Esophagus (tissue), 2 donors: ENCODE results near the gene FAM53B. TPM values are rescaled to one million over a fixed set of nuclear protein-coding genes. Genes with fewer than 3 reads are reported as not detected.
A peak's percentile ranks its signal among the peaks of the same experiment; 100 is the strongest.

Experiments used
- H3K27ac ChIP-seq, 2 donors: one replicate each; pipeline ENCODE4 v1.5.1; 2013; ENCODE audit warnings: low read depth in 2 of 2, mild to moderate bottlenecking in 2 of 2, inconsistent platforms in 1 of 2, low read length in 1 of 2, moderate library complexity in 1 of 2
- H3K27me3 ChIP-seq, 2 donors: one replicate each; pipeline ENCODE4 v1.6.1; 2013; ENCODE audit warnings: low read length in 2 of 2, control low read depth in 1 of 2, mild to moderate bottlenecking in 1 of 2; ENCODE audit not compliant: insufficient read depth in 2 of 2, control insufficient read depth in 1 of 2
- H3K36me3 ChIP-seq, 2 donors: one replicate each; pipeline ENCODE4 v1.6.1; 2013; ENCODE audit warnings: low read length in 1 of 2; ENCODE audit not compliant: control insufficient read depth in 2 of 2, insufficient read depth in 2 of 2
- H3K4me1 ChIP-seq, 2 donors: one replicate each; pipeline ENCODE4 v1.6.1; 2013; ENCODE audit warnings: low read length in 1 of 2; ENCODE audit not compliant: control insufficient read depth in 2 of 2, insufficient read depth in 2 of 2
- H3K4me3 ChIP-seq, 2 donors: one replicate each; pipeline ENCODE4 v1.5.1; 2013; ENCODE audit warnings: low read length in 2 of 2, mild to moderate bottlenecking in 2 of 2, low read depth in 1 of 2, moderate library complexity in 1 of 2
- H3K9me3 ChIP-seq, 2 donors: one replicate each; pipeline ENCODE4 v1.6.1; 2013; ENCODE audit warnings: mild to moderate bottlenecking in 2 of 2, low read depth in 1 of 2, low read length in 1 of 2, moderate library complexity in 1 of 2; ENCODE audit not compliant: control insufficient read depth in 2 of 2, insufficient read depth in 1 of 2
- WGBS, 2 donors: extraction: QIAGEN DNeasy Blood & Tissue Kit; methylation state at CpG; one replicate each; pipeline ENCODE4 v1.1.7; 2013; 5-methylcytosine and 5-hydroxymethylcytosine counted together
- polyA plus RNA-seq, 2 donors: library from polyadenylated mRNA; stranded (reverse); fragments of 200-250 nt; gene quantifications; one replicate each; pipeline ENCODE4 v1.2.3, GENCODE V29; 2013
- donor health status: healthy with polysubstance abuse.
- donor health status: Bipolar disorder and iron deficiency.

FAM53B gene
- polyA plus RNA-seq, 2 donors = 9.0 to 16.8 TPM

DNA sequence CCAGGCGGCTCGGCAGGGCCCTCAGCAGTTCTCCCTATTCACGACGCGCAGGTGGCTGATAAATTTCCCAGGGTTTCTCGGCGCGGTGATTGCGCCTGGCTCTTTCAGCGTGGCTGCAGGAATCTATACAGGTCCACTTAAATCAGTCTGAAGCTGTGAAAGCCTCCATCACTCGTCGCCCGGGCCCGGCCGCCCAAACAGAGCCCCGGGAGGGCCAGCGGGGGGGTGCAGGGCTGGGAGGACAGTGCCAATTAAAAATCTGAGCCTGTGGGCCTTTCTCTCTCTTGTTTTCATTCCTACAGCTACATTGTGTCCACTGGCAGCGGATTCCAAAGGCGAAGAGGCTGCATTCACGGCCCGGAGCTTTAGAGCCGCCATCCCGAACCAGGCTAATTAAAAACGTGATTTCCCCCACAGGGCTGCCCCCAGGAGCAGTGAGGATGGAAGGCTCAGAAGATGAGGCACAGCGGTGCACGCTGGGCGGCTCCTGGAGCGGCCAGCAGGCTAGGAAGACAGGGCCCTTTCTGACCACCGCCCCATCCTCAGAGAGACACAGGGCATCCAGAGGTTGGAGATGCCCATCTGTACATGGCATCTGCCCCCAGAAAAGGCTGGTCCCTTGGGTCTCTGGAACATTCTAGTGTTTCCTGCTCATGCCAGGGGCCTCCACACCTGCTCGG is 100.7 kb downstream of the FAM53B start:
- 93 to 94% methylated on average over 30 of the region's 30 CpGs for WGBS, 2 donors
- no peak overlapping the region for H3K27ac ChIP-seq
- no peaks in the 10 kb centered on the region for H3K9me3 ChIP-seq
- no peak overlapping the region for H3K4me3 ChIP-seq
- H3K36me3 ChIP-seq = peaks cover 0 to 3% of the 10 kb centered on the region in 2 donors
- peaks cover 33 to 54% of the 10 kb centered on the region in 2 donors for H3K4me1 ChIP-seq
- H3K27me3 ChIP-seq = no peaks in the 10 kb centered on the region

DNA sequence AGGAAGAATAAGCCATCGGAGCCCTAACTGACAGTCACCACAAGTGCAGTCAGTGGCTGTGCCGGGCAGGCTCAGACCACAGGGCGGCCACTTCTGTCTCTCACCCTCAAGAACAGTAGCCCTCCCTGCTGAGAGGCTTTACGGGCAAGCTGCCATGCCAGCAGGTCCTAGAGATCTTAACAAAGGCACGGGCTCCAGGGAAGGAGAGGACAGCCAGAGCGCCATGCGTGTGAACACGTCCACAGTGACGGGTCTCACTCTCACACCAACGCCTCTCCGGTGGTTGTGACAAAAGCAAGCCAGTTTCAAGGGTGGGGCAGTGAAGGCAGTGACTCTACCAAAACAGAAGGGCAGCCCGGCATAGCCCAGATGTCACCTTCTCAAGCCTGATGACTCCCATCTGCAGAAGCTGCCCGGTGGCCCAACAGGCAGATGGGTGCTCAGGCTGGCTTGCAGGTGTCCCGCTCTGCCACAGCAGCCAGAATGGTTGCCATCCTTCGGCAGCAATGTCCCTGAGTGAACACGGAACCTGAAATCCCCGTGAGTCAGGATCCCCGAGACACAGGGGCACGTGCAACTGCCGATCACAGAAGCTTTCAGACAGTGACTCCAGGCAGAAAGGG is 102.0 kb downstream of the FAM53B start:
- Histone ChIP-seq H3K4me3 (no peak overlapping the region), H3K36me3 (peaks cover 0 to 3% of the 10 kb centered on the region in 2 donors), H3K27me3 (no peaks in the 10 kb centered on the region), H3K27ac (peak overlapping the region; percentile 42 to 77), H3K9me3 (no peaks in the 10 kb centered on the region), H3K4me1 (peaks cover 33 to 46% of the 10 kb centered on the region in 2 donors)
- 74 to 80% methylated on average over 20 of the region's 20 CpGs for WGBS, 2 donors

DNA sequence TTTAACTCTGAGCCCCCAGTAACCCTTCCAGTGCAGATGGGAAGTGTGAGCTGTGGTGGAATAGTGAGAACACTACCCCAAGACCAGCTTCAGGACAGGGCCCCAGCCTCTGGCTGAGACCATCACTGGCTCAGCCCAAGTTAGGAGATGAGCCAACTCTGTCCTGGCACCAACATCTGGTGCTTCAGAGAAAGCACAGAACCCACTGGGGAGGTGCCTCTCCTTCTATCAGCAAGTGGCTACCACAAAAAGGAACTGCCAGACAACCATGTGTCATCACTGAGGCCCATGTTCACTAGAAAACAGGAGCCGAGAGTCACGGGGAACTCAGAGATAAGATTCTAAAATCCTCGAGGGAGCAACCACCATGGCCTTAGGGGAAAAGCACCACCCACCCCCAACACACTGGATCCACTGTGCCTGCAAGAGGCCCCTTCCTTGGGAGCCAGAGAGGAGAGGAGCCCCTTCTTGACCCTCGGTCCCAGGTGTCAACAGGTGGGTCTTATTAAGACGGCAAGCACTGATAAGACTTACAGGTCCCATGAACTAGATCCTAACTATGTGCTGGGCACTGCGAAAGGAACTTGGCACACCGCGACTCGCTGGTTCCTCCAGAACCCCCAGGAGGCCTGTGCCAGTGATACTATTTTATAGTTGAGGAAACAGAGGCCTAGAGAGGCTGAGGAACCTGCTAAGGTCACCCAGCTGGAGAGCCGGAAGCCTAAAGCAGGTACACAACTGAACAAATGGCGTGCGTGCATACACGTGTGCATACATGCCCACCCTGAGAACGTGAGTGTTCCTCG is 102.7 kb downstream of the FAM53B start:
- H3K27me3 ChIP-seq = no peaks in the 10 kb centered on the region
- peak overlapping the region; percentile 42 to 77 for H3K27ac ChIP-seq
- no peaks in the 10 kb centered on the region for H3K9me3 ChIP-seq
- peaks cover 0 to 3% of the 10 kb centered on the region in 2 donors for H3K36me3 ChIP-seq
- no peak overlapping the region for H3K4me3 ChIP-seq
- H3K4me1 ChIP-seq = peaks cover 27 to 41% of the 10 kb centered on the region in 2 donors
- WGBS, 2 donors = 53 to 62% methylated on average over 15 of the region's 15 CpGs

DNA sequence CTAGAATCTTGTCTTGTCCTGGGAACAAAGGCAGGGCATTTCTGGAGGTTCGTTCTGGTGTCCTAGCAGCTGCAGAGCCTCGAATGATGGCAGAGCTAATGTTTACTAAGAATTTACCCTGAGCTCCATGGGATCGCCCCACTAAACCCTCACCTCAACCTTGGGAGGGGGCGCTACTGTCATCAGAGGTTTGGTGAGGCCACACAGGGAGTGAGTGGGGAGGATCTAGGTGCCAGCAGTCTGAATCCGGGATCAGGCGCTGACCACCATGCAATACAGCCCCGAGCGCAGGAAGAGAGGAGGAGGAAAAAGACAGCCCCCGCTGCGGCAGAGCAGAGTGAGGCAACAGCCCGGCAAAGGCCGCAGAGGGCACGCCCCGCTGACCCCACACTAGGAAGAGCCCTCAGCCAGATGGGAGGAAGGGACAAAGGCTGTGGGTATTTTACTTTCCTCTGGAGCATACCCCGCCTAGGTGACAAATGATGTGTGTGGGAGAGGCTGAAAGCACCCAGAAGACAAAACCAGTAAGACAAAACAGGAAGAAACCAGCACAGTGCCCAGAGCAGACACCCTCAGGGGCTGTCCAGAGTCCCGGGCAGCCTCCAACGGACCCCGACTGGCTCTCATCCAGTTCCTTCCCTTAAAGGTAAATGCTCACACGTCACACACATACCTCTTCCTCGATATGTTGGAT is 103.5 kb downstream of the FAM53B start:
- no peaks in the 10 kb centered on the region for H3K9me3 ChIP-seq
- WGBS, 2 donors = 48% methylated on average over 20 of the region's 20 CpGs
- H3K27me3 ChIP-seq = no peaks in the 10 kb centered on the region
- H3K27ac ChIP-seq = peak overlapping the region; percentile 15 to 77
- peaks cover 27 to 36% of the 10 kb centered on the region in 2 donors for H3K4me1 ChIP-seq
- no peak overlapping the region for H3K4me3 ChIP-seq
- H3K36me3 ChIP-seq = peaks cover 0 to 3% of the 10 kb centered on the region in 2 donors

DNA sequence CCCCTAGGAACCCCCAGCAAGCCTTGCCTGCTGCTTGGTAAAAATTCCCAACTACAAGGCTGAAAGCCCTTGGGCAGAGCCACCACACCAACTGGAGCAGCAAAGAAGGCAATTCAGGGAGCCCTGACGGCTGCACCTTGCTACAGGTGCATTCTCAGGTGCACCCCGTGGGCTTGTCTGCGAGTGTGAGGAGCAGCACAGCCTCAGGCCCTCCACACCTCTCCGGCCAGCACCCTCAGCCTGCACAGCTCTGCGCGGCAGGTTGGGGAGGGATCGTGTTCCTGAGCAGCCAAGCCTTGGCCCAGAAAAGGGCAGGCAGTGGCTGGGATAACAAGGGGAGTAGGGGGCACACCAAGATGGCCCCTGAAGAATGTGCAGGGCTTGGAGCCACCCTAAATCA is 104.1 kb downstream of the FAM53B start:
- peak overlapping the region in 1 of 2 donors; percentile 77 for H3K27ac ChIP-seq
- H3K36me3 ChIP-seq = peaks cover 0 to 6% of the 10 kb centered on the region in 2 donors
- H3K9me3 ChIP-seq = no peaks in the 10 kb centered on the region
- peaks cover 27 to 34% of the 10 kb centered on the region in 2 donors for H3K4me1 ChIP-seq
- WGBS, 2 donors = 69 to 79% methylated on average over 7 of the region's 7 CpGs
- no peak overlapping the region for H3K4me3 ChIP-seq
- H3K27me3 ChIP-seq = no peaks in the 10 kb centered on the region

DNA sequence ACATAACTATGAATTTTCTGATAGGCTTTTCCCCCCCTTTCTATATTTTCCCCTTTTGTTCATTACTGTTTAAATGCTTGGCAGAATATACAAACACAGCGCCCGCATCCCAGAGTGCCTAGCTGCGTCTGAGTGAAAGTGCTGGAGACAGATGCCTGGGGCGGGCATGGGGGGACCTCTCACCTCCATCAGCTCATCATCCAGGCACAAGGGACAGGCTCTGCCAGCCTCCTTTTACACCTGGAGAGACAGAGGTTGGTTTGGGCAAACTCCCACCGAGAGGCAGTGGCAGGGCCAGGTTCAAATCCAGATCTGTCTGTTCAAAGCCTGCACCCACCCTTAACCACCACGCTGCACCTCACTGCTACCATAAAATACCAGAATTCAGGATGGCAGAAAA is 104.5 kb downstream of the FAM53B start:
- Histone ChIP-seq H3K9me3 (no peaks in the 10 kb centered on the region), H3K4me1 (peaks cover 27 to 34% of the 10 kb centered on the region in 2 donors), H3K27me3 (no peaks in the 10 kb centered on the region), H3K4me3 (no peak overlapping the region), H3K27ac (no peak overlapping the region), H3K36me3 (peaks cover 0 to 6% of the 10 kb centered on the region in 2 donors)
- 91 to 99% methylated on average over 6 of the region's 6 CpGs for WGBS, 2 donors

DNA sequence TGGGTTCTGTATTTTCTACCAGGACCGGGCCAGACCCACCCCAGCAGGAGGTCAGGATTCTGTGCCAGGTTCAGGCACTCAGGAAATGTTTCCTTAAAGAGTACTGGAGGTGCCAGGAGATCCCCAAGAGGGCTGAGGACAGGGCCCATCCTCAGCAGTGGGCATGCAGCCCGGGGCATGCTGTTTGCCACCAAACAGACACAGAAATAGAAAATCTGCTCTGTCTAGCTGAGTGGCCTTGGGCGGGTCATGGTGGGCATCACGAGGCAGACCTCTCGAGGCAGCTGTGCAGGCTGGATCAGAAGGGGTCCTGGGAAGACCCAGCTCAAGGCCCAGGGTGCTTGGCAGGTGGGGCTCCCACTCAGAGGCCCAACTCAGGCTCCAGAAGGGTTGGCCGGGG is 105.0 kb downstream of the FAM53B start:
- Histone ChIP-seq H3K36me3 (peaks cover 0 to 6% of the 10 kb centered on the region in 2 donors), H3K4me3 (no peak overlapping the region), H3K9me3 (no peaks in the 10 kb centered on the region), H3K4me1 (peaks cover 27 to 34% of the 10 kb centered on the region in 2 donors), H3K27ac (no peak overlapping the region), H3K27me3 (no peaks in the 10 kb centered on the region)
- 78 to 85% methylated on average over 6 of the region's 6 CpGs for WGBS, 2 donors

DNA sequence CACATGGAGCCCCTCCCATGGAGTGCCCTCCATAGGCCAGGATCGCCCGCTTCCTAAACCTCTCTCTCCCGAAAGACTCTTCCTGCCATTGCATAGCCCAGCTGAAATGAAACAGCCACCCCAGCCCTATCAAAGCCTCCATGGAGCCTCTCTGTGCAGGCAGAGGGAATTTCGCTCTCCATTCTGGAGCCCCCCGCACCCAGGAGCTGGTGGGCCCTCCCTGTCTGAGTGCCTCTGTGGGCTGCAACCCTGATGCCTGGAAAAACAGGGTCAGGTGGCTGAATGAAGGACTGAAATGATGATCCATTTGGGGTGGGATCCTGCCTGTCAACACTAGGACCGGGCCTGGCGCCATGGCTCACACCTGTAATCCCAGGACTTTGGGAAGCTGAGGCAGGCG is 106.4 kb downstream of the FAM53B start:
- Histone ChIP-seq H3K4me3 (no peak overlapping the region), H3K27ac (no peak overlapping the region), H3K36me3 (peaks cover 0 to 6% of the 10 kb centered on the region in 2 donors), H3K9me3 (no peaks in the 10 kb centered on the region), H3K4me1 (peaks cover 27 to 36% of the 10 kb centered on the region in 2 donors), H3K27me3 (no peaks in the 10 kb centered on the region)
- 99 to 100% methylated on average over 8 of the region's 8 CpGs for WGBS, 2 donors

DNA sequence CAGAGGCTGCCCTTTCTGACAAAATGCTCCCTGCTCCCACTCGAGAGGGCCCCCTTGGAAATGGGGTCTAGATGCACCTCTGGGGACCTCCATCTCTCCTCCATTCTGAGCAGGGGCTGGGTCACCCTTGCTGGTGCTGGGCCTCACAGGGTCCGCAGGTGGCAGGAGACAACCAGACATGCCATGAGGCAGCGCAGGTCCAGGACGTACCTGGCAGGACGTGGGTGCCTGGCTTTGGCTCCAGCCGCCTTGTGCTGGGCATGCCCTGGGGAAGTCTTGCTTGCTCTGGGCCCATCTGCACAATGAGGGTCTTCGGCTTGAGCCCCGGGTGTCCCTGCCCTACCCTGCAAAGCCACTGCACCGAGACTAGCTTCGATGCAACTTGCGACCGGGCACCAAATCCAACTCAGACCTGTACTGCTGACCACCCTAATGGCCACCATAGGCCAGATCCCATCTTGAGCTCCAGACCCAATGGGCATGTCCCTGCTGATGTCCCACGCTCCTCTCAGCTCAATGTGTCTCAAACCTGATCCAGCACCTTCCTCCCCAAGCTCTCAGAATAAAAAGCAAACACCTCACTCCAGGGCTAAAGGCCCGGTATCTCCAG is 107.0 kb downstream of the FAM53B start:
- Histone ChIP-seq H3K9me3 (no peaks in the 10 kb centered on the region), H3K27me3 (no peaks in the 10 kb centered on the region), H3K4me1 (peaks cover 24 to 37% of the 10 kb centered on the region in 2 donors), H3K4me3 (no peak overlapping the region), H3K27ac (no peak overlapping the region), H3K36me3 (peaks cover 0 to 5% of the 10 kb centered on the region in 2 donors)
- 93 to 95% methylated on average over 13 to 14 of the region's 14 CpGs for WGBS, 2 donors
